Astrocyte of the hippocampus (primary cell): ENCODE measurements around the gene TACC3.

Experiments
- DNase-seq: peaks from one replicate; pipeline ENCODE4 v3.0.0; 2011; ENCODE audit warnings: low read depth, low spot score

The TACC3 gene

GRCh38 chr4:1773754-1774153 is 52.4 kb downstream of the TACC3 start:
- DNase-seq, result no peak

GRCh38 chr4:1775731-1776500 is 54.6 kb downstream of the TACC3 start:
- DNase-seq, result peak; percentile 59

- no peak for DNase-seq
Observed at GRCh38 chr4:1776521-1777161, 55.3 kb downstream of the TACC3 start.

- peak; percentile 90 for DNase-seq
Observed at GRCh38 chr4:1777822-1778641, 56.7 kb downstream of the TACC3 start.

GRCh38 chr4:1778642-1779392 is 57.5 kb downstream of the TACC3 start:
- DNase-seq, result no peak

GRCh38 chr4:1779588-1780382 is 58.5 kb downstream of the TACC3 start:
- no peak for DNase-seq

GRCh38 chr4:1780435-1780834 is 59.1 kb downstream of the TACC3 start:
- no peak for DNase-seq

- DNase-seq, result no peak
Observed at GRCh38 chr4:1783015-1783414, 61.7 kb downstream of the TACC3 start.

GRCh38 chr4:1783970-1784369 is 62.6 kb downstream of the TACC3 start:
- DNase-seq, result no peak

- no peak for DNase-seq
Observed at GRCh38 chr4:1784395-1784788, 63.1 kb downstream of the TACC3 start.

GRCh38 chr4:1784789-1785591 is 63.7 kb downstream of the TACC3 start:
- no peak for DNase-seq

GRCh38 chr4:1785592-1785991 is 64.3 kb downstream of the TACC3 start:
- no peak for DNase-seq

- no peak for DNase-seq
Observed at GRCh38 chr4:1786544-1787362, 65.4 kb downstream of the TACC3 start.

- DNase-seq, result no peak
Observed at GRCh38 chr4:1787411-1788077, 66.2 kb downstream of the TACC3 start.

GRCh38 chr4:1788254-1788973 is 67.1 kb downstream of the TACC3 start:
- DNase-seq, result peak; percentile 30

GRCh38 chr4:1789552-1789951 is 68.2 kb downstream of the TACC3 start:
- DNase-seq, result no peak

GRCh38 chr4:1790005-1790404 is 68.7 kb downstream of the TACC3 start:
- no peak for DNase-seq
